Measurements from ENCODE around the gene ALDH5A1.

The ALDH5A1 gene

GRCh38 chr6:24534329-24534728 lies 39.6 kb downstream of the ALDH5A1 start:
- DNase-seq = no peak

GRCh38 chr6:24535210-24535609 lies 40.4 kb downstream of the ALDH5A1 start:
- no peak for DNase-seq

- no peak for DNase-seq
These were observed 41.7 kb downstream of the ALDH5A1 start for GRCh38 chr6:24536466-24536865.

GRCh38 chr6:24537082-24537699 lies 42.4 kb downstream of the ALDH5A1 start:
- DNase-seq = no peak

- DNase-seq = no peak
These were observed 43.1 kb downstream of the ALDH5A1 start for GRCh38 chr6:24537771-24538385.

GRCh38 chr6:24539416-24539815 lies 44.6 kb downstream of the ALDH5A1 start:
- DNase-seq = no peak

- no peak for DNase-seq
These were observed 45.4 kb downstream of the ALDH5A1 start for GRCh38 chr6:24540197-24540596.

- DNase-seq = no peak
These were observed 48.9 kb downstream of the ALDH5A1 start for GRCh38 chr6:24543683-24544082.

GRCh38 chr6:24545183-24545582 lies 50.4 kb downstream of the ALDH5A1 start:
- DNase-seq = no peak

GRCh38 chr6:24545691-24546090 lies 50.9 kb downstream of the ALDH5A1 start:
- no peak for DNase-seq

GRCh38 chr6:24546439-24546838 lies 51.7 kb downstream of the ALDH5A1 start:
- DNase-seq = no peak

GRCh38 chr6:24547243-24547642 lies 52.5 kb downstream of the ALDH5A1 start:
- peak; percentile 28 for DNase-seq

- DNase-seq = no peak
These were observed 54.4 kb downstream of the ALDH5A1 start for GRCh38 chr6:24549158-24549557.

GRCh38 chr6:24549674-24550353 lies 55.0 kb downstream of the ALDH5A1 start:
- no peak for DNase-seq

- DNase-seq = no peak
These were observed 56.4 kb downstream of the ALDH5A1 start for GRCh38 chr6:24551139-24551538.

- DNase-seq = no peak
These were observed 59.7 kb downstream of the ALDH5A1 start for GRCh38 chr6:24554474-24554873.

GRCh38 chr6:24558516-24558915 lies 63.7 kb downstream of the ALDH5A1 start:
- no peak for DNase-seq

- no peak for DNase-seq
These were observed 69.3 kb downstream of the ALDH5A1 start for GRCh38 chr6:24564081-24564480.

GRCh38 chr6:24565196-24565595 lies 70.4 kb downstream of the ALDH5A1 start:
- no peak for DNase-seq

GRCh38 chr6:24566020-24566767 lies 71.4 kb downstream of the ALDH5A1 start:
- DNase-seq = no peak

- no peak for DNase-seq
These were observed 73.9 kb downstream of the ALDH5A1 start for GRCh38 chr6:24568683-24569082.

- no peak for DNase-seq
These were observed 75.0 kb downstream of the ALDH5A1 start for GRCh38 chr6:24569811-24570210.

- DNase-seq = no peak
These were observed 76.6 kb downstream of the ALDH5A1 start for GRCh38 chr6:24571361-24571760.

GRCh38 chr6:24574809-24575208 lies 80.0 kb downstream of the ALDH5A1 start:
- DNase-seq = no peak
